Thyroid gland (tissue), 4 donors: ENCODE results near the gene NKX2-2.

Source experiments
- POLR2A ChIP-seq, 2 donors: fragments of 450-650 bp; IDR thresholded peaks; one replicate each; pipeline ENCODE4 v1.6.1; 2017; ENCODE audit warnings: antibody characterized with exemption in 2 of 2, mild to moderate bottlenecking in 2 of 2, moderate library complexity in 1 of 2
- TF ChIP-seq, protein P1 (sequence below), 6 experiments: fragments of 200-600 bp in 3 of 6; fragments of 450-650 bp in 3 of 6; sonication (generic) in 3 of 6; IDR thresholded peaks; one replicate each; pipeline ENCODE4 v1.5.1; 2016 to 2019; ENCODE audit warnings: antibody characterized with exemption in 6 of 6, mild to moderate bottlenecking in 2 of 6, inconsistent platforms in 1 of 6, moderate library complexity in 1 of 6

DNA sequence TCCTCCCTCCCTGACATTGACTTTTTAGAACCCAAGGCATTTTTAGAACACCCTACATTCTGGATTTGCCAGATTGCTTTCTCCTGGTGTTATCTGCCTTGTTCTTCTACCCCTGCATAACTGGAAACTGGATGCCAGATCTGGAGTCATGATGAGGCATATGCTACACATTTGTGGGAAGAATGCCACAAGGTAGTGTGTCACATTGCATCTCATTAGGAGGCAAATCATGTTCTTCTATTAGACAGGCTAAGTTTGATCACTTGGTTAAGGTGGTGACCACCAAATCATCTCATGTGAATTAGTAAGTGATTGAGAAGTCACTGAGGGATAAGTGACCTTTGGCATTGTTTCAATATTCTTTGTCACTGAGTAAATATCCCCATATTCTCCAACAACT is 12.9 kb upstream of the NKX2-2 start:
- TF ChIP-seq, protein P1, sequence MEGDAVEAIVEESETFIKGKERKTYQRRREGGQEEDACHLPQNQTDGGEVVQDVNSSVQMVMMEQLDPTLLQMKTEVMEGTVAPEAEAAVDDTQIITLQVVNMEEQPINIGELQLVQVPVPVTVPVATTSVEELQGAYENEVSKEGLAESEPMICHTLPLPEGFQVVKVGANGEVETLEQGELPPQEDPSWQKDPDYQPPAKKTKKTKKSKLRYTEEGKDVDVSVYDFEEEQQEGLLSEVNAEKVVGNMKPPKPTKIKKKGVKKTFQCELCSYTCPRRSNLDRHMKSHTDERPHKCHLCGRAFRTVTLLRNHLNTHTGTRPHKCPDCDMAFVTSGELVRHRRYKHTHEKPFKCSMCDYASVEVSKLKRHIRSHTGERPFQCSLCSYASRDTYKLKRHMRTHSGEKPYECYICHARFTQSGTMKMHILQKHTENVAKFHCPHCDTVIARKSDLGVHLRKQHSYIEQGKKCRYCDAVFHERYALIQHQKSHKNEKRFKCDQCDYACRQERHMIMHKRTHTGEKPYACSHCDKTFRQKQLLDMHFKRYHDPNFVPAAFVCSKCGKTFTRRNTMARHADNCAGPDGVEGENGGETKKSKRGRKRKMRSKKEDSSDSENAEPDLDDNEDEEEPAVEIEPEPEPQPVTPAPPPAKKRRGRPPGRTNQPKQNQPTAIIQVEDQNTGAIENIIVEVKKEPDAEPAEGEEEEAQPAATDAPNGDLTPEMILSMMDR (IDR thresholded peaks at IDR 0.05): no peak
- TF ChIP-seq POLR2A (IDR thresholded peaks at IDR 0.05): no peak
